Endometrium (tissue), 2 donors: ENCODE measurements around the gene COL4A2.

ENCODE experiments used
- FAIRE-seq: peaks from 2 replicates; lab custom pipeline; 2012; peaks lifted over from hg19 to GRCh38; lab: Jason Lieb, UNC
- donor health status: control.
- donor health status: control.

Gene COL4A2

GRCh38 chr13:110272227-110272626 is 34.9 kb upstream of the COL4A2 start:
- FAIRE-seq, result no peak

- no peak for FAIRE-seq
Observed at GRCh38 chr13:110272651-110273050, 34.4 kb upstream of the COL4A2 start.

DNA sequence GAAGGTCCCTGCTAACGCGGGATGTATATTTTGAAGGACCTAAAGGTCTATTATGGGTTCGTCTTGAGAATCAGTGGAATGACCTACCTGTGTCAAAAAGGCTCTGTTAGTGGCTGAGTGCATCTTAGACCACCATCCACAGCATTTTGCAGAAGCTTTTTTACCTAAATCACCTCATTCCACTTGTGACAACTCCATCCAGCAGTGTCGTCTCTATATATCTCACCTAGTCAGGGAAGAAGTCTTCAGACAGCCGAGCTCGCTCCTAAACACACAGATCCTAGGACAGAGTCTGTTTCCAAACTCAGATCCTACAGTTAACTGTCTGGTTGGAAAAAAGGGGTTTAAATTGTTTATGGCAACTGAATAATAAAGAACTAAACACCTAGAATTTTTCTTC is 33.8 kb upstream of the COL4A2 start:
- FAIRE-seq, result no peak

DNA sequence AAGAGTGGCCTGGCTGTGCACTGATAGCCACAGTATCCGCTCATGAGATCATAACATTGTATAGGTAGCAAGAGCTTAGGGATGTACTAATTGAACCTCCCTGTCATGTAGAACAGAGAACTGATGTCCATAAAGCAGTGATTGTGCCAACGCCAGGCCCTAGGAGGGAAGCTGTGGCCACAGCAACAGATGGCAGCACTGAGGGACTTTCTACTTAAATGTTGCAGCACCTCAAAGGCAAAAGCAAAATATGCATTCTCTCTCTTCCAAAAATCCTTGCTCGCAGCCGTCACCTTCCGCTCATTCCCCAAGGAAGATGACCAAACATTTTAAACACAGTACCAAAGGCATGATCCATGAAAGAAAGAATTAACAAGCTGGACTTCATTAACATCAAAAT is 32.4 kb upstream of the COL4A2 start:
- no peak for FAIRE-seq

DNA sequence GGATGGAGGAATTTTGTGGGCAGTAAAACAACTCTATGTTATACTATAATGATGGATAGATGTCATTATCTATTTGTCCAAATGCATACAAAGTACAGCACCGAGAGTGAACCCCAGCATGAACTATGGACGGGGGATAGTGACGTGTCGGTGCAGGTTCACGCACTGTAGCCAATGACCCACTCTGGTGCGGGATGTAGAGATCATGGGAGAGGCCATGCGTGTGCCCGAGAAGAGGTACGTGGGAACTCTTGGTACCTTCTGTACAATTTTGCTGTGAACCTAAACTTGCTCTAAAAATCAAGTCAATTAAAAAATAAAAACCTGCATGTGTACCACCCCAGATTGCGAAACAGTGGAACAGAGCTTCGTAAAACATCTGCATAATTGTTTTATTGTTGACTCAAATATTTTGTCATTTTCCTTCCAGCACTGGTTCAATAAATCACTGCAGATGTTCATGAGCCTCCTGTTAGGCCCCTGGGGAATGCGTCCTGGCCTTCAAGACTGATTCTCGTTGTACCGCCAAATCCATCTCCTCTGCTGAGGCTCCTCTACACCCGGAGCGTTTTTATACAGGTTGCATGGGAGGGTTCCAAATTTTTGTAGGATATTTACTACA is 31.0 kb upstream of the COL4A2 start:
- FAIRE-seq, result no peak

DNA sequence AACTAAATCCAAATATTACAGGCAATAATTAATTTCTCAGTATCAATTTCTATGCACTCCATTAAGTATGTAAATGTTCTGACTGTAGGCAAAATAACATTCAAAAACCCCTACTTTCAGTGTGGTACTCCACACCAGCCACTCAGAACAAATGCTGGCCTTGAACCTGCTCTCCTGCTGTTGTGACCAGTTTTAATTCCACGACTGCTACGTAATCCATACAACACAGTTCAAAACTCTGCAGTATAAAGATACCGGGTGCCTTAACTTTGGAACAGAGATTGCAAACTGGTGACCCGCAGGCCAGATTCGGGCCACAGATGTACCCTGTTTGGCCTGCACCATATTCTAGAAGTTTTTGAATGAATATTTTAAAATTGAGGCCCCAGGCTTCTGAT is 30.5 kb upstream of the COL4A2 start:
- no peak for FAIRE-seq

- FAIRE-seq, result no peak
Observed at GRCh38 chr13:110277357-110277975, 29.6 kb upstream of the COL4A2 start.

- FAIRE-seq, result no peak
Observed at GRCh38 chr13:110278859-110279258, 28.2 kb upstream of the COL4A2 start.

- no peak for FAIRE-seq
Observed at GRCh38 chr13:110279684-110280083, 27.4 kb upstream of the COL4A2 start.

DNA sequence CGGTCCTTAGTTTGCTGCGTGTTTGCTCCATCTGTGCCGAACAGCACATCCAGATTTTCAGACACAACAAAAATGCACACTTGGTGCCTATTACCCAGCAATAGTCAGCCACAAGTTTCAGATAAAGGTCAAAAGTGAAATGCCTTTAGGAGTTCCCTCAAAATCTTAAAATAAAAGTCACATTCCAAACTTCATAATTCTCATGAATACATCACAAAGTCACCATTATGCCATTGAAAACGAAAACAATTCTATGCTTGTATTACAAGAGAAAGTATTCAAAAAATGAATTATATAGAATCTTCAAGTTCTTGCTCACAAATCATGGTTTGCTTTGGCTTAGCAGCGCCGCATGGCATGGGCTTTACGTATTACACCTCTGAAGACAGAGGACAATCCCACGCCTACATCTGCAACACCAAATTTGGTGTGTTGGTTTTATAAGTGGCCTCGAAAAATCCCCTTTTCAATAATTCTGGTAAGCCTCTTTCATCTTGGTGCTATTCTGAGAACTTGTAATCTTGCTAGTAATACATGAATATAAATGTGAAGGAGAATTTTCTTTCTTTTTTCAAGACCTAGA is 26.8 kb upstream of the COL4A2 start:
- FAIRE-seq, result no peak

- FAIRE-seq, result no peak
Observed at GRCh38 chr13:110280985-110281688, 25.9 kb upstream of the COL4A2 start.

DNA sequence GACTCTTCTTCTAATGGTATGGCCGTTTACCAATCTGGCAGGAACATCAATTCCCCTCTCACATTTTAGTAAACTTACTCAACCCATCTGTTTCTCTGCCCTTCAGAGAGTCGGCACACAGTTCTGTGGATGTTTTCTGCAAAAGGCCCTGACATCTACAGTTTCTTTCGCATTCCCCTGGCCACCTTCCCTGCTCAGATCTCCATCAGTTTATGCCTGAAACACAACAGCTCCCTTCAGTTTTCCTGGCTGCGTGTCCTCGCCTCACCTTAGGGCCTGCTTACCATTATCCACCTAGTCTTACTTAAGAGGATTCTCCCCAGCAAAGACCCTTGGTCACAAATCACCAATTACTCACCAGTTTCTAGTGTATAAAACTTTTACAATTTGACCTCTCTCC is 25.3 kb upstream of the COL4A2 start:
- no peak for FAIRE-seq

GRCh38 chr13:110282316-110282841 is 24.7 kb upstream of the COL4A2 start:
- FAIRE-seq, result no peak

GRCh38 chr13:110283736-110284517 is 23.2 kb upstream of the COL4A2 start:
- FAIRE-seq, result no peak

DNA sequence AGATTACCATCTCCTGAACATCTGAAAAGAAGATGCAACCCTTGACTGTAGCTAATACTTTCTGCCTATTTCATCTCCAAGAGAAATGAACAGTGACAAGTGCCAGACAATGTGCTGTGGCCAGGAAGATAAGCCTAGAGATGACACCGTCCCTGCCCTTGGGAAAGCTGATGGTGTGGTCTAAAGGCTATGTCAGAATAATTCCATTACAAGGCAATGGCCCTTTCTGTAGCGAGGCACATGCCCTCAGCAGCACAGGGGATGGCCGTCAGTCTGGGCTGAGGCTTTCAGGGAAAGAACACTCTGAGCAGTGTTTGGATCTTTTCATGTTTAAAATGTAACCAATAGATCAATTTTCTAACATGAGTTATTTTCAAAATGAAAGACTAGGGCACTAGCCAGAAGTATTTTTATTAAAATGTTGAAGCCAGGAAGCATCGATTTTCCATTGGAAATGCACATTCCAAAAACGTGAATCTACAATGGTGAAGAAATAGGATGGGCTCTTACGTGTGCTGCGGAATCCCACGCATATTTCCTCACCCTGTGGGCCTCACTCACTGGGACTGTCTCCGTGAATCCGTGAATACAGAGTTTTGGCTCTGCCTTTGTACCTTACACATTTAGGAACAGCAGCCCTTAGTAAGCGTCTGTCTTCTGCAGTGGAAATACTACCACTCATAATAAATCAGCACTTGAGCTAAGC is 22.2 kb upstream of the COL4A2 start:
- FAIRE-seq, result no peak

DNA sequence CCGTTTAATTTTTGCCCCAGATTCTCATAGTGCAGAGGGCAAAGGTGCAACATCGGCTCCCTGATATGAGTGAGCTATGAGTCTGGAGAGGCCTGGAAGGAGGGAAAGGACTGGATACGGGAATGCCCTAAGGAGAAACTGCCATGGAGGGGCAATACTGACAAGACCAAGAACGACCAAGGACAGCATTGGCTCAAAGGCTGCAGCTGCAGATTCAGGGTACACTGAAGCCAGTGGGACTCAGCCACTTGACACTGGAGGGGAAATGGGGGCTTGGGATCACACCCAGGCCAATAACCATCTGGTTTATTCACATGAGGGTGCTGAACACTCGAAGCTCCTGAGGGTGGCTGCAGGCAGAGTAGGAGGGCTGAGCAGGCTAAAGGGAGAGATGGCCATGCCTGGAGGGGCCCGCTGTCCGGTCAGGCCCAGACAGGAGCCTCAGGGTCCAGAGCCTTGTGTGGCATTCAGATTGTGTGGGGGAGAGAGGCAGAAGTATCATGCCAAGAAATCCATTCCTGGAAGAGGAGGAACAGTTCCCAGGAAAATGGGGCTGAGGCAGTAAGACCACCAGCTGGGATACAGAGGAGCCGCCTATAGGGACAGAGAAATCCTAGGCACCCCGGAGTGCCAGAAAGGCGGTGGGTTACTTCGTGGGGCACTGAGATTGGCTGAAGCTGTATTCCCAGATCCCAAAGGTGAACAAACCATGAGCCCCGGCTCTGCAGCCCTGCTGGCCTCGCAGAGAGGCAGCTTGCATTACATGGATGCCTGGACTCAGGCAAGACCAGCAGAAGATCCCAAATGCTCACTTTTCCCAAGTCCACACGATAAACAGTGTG is 20.9 kb upstream of the COL4A2 start:
- no peak for FAIRE-seq

DNA sequence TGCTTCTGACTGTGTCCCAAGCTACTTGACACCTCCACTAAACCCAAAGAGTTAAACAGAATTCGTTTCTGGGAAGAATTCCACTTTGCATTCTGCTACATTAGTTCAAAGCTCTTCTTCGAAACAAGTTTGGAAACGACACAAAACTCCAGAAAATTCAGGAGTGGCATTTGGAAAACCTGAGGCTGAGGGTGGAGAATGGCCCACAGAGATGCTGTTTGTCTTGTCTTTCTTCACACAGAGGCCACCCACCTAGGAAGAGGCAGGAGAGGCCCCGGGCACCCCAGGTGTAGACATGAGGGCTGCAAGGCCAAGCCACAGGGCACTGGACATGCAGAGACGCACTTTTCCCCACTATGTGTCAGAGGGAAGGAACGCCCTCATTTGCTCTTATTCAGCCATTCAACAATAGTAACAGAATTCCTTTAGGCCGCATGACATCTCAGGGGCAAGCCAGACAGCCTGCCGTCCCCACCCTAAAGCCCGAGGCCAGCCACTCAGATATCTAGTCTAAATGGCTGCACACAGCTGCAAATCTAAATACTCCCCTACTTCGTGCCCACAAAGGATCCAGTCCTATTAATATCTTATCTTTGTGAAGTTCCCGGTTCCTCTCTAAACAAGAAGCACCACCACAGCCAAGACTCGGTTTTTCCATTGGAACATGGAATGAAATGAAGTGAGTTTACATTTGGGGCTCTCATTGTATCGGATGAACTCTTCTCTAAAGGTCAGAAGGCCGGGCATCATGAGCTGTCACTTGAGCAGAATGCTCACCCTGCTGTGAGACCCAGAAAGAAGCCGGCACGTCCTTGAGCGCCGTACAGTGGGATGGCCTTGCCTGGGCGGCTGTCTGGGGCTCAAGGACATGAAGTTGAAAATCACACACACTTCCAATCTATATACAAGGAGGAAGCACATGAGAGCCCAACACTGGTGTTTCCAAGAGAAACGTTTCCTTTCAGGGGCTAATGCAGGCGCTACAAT is 20.0 kb upstream of the COL4A2 start:
- no peak for FAIRE-seq

- FAIRE-seq, result no peak
Observed at GRCh38 chr13:110289174-110289573, 17.9 kb upstream of the COL4A2 start.

GRCh38 chr13:110289661-110290060 is 17.4 kb upstream of the COL4A2 start:
- FAIRE-seq, result no peak
